GM19468 (cell line): ENCODE data around the gene HOMER2.
"Not testable (repeated sequence)": the region's sequence is repeated elsewhere in the genome, so short reads cannot be mapped to it uniquely, and the experiment has no call there.

Experiments
- ATAC-seq: cut with Tn5 transposase; IDR thresholded peaks from one replicate; pipeline ENCODE4 v1.9.1; 2021; ENCODE audit warnings: mild to moderate bottlenecking, moderate library complexity, moderate number of reproducible peaks; ENCODE audit not compliant: unreplicated experiment; ENCODE audit errors: extremely low read depth

HOMER2 gene

DNA sequence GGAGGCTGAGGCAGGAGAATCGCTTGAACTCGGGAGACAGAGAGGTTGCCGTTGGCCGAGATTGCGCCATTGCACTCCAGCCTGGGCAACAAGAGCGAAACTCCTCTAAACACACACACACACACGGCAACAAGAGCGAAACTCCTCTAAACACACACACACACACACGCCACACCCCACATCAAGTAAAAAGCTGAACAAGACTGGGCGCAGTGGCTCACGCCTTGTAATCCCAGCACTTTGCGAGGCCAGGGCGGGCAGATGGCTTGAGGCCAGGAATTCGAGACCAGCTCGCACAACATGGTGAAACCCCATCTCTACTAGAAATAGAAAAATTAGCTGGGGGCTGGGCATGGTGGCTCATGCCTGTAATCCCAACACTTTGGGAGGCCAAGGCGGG lies 49.0 kb downstream of the HOMER2 start:
- ATAC-seq, result no peak

DNA sequence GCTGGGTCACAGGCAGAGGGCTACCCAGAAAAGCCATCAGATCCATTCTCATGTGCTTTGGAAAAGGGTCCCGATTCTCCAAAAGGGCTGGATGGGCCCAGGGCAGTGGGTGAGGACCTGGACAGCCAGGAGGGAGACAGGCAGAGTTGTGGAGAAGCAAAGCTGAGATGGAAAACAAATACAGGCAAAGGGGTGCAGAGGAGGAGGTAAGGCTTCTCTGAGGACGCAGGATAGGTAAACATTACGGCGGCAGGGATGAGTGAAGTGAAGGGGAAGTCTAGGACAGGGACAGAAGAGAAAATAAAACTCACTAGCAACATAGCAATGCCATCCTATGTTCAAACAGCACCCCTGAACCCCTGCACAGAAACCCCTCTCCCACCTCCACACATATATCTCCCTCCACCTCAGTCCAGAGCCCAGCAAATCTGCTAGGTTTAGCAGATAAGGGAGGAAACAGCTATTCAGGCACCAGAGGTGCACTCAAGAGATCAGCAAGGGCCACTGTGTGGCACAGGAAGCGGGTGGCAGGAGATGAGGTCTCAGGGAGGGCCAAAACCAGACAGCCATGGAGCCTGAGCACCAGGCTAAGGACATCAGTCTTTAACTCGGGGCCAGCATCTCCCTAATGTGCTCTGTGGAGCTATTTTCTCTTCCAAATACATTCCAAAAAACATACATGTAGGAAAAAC lies 51.3 kb downstream of the HOMER2 start:
- no peak for ATAC-seq

- no peak for ATAC-seq
Observed at GRCh38 chr15:82900511-82901060, 51.9 kb downstream of the HOMER2 start.

DNA sequence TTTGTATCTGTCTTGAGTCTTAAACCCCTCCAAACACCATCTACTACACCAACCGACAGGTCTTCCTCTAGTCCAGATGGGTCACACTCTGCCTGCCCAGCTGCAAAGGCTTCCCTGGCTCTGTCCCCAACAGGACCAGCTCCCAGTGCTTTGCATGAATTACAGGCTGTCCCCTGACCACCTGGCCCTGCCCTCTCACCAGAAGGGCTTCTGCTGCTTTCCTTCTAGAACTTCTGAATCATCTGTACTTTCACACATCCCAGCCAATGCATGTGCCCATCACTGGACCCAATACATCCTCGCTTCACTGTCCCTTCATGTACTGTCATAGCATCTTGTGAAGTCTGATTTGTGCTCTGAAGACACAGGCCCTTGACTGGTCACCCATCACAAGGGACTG lies 53.6 kb downstream of the HOMER2 start:
- ATAC-seq, result no peak

- ATAC-seq, result no peak
Observed at GRCh38 chr15:82895983-82896382, 56.5 kb downstream of the HOMER2 start.

GRCh38 chr15:82894971-82895520 lies 57.5 kb downstream of the HOMER2 start:
- ATAC-seq, result no peak

- not testable (repeated sequence) for ATAC-seq
Observed at GRCh38 chr15:82893473-82893872, 59.0 kb downstream of the HOMER2 start.

DNA sequence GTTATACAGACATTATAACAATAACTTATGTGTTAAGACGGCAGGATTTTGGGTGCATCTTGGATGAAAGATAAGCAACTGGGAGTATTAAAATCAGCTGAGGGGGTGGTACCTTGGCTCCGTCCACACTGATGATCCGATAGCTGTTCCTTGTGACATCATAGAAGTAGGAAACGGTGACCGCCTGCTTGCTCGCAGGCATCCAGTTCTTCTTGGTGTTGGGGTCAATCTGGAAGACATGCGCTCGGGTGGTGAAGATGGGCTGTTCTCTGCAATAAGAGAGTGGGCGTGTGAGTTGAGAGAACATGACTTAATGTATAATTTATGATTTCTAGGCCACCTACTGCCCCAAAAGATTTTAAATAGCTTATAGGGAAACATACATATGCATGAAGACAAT lies 59.9 kb downstream of the HOMER2 start:
- ATAC-seq, result no peak

- ATAC-seq, result no peak
Observed at GRCh38 chr15:82890995-82891390, 61.5 kb downstream of the HOMER2 start.

GRCh38 chr15:82890338-82890994 lies 62.1 kb downstream of the HOMER2 start:
- no peak for ATAC-seq

GRCh38 chr15:82882273-82882928 lies 70.1 kb downstream of the HOMER2 start:
- no peak for ATAC-seq

GRCh38 chr15:82881747-82882146 lies 70.8 kb downstream of the HOMER2 start:
- ATAC-seq, result no peak

GRCh38 chr15:82880704-82881103 lies 71.8 kb downstream of the HOMER2 start:
- ATAC-seq, result no peak

GRCh38 chr15:82878325-82878724 lies 74.2 kb downstream of the HOMER2 start:
- ATAC-seq, result no peak

DNA sequence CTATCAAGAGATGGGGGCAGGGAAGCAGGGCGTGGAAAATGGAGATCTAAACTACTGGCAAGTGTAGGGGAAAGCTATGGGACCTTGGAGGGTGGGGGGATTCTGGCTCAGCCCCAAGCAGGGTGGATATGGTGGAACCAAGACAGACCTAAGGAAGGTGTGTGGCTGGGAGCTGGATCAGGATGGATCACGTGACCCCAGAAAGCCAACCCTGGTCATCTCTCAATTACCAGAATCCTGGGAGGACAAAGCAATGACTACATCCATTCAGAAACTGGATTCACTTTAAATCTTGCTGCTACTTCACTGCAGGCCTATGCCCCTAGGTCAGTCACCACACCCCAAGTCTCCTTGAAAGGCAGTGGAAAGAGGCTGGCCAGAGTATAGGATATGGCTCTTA lies 74.7 kb downstream of the HOMER2 start:
- no peak for ATAC-seq

GRCh38 chr15:82875411-82876003 lies 77.0 kb downstream of the HOMER2 start:
- no peak for ATAC-seq

- no peak for ATAC-seq
Observed at GRCh38 chr15:82874961-82875360, 77.6 kb downstream of the HOMER2 start.

DNA sequence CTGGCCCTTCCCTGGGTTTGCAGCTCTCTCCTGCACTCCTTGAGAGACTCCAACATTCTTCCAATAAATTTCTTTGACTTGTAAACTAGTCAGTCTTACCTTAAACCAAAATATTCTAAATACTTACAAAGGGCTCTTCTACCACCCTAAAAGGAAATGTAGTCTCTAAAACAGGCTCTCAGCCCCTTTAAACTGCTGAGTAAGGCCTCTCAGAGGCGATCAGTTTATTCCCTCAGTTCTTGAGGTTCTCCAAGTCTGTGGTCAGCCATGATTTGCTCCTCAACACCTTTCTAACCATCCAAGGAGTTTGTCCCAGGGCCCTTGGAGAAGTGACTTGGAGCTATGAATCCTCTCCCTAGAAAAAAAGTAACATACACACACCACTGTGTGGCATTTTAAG lies 78.3 kb downstream of the HOMER2 start:
- ATAC-seq, result no peak

- no peak for ATAC-seq
Observed at GRCh38 chr15:82873000-82873680, 79.4 kb downstream of the HOMER2 start.
